Medulla oblongata (tissue), 1 donor: ENCODE measurements around the gene METAP1.
"Not testable (repeated sequence)": the region's sequence is repeated elsewhere in the genome, so short reads cannot be mapped to it uniquely, and the experiment has no call there.

Source experiments
- DNase-seq: peaks from one replicate; pipeline ENCODE4 v3.0.0-alpha.2; 2015; ENCODE audit errors: extremely low spot score

The METAP1 gene

GRCh38 chr4:98995183-98996055 is at the start of gene METAP1:
Gene METAP1 (plus strand): TSS chr4:98995721. CDS start chr4:98995754, 33 bp downstream.
- peak; percentile 96 for DNase-seq

- no peak for DNase-seq
Observed at GRCh38 chr4:98946359-98946758, 49.2 kb upstream of the METAP1 start.

GRCh38 chr4:98950925-98951324 is 44.6 kb upstream of the METAP1 start:
- no peak for DNase-seq

GRCh38 chr4:98951710-98952109 is 43.8 kb upstream of the METAP1 start:
- DNase-seq: no peak

- DNase-seq: no peak
Observed at GRCh38 chr4:98955229-98955628, 40.3 kb upstream of the METAP1 start.

- no peak for DNase-seq
Observed at GRCh38 chr4:98958065-98958464, 37.5 kb upstream of the METAP1 start.

- DNase-seq: no peak
Observed at GRCh38 chr4:98959411-98959810, 36.1 kb upstream of the METAP1 start.

- no peak for DNase-seq
Observed at GRCh38 chr4:98961770-98962169, 33.8 kb upstream of the METAP1 start.

GRCh38 chr4:98963538-98964433 is 31.7 kb upstream of the METAP1 start:
- DNase-seq: no peak

GRCh38 chr4:98966926-98967325 is 28.6 kb upstream of the METAP1 start:
- no peak for DNase-seq

- peak; percentile 6 for DNase-seq
Observed at GRCh38 chr4:98967786-98968329, 27.7 kb upstream of the METAP1 start.

- DNase-seq: no peak
Observed at GRCh38 chr4:98969878-98970785, 25.4 kb upstream of the METAP1 start.

GRCh38 chr4:98976716-98977115 is 18.8 kb upstream of the METAP1 start:
- DNase-seq: no peak

- DNase-seq: no peak
Observed at GRCh38 chr4:98977557-98977956, 18.0 kb upstream of the METAP1 start.

- no peak for DNase-seq
Observed at GRCh38 chr4:98987720-98988119, 7.8 kb upstream of the METAP1 start.

GRCh38 chr4:98992835-98993234 is 2.7 kb upstream of the METAP1 start:
- not testable (repeated sequence) for DNase-seq

- DNase-seq: no peak
Observed at GRCh38 chr4:98993419-98994071, 2.0 kb upstream of the METAP1 start.

- no peak for DNase-seq
Observed at GRCh38 chr4:98994474-98995182, 893 bp upstream of the METAP1 start.

GRCh38 chr4:98996056-98996764 is 689 bp downstream of the METAP1 start:
- peak; percentile 21 for DNase-seq

- DNase-seq: no peak
Observed at GRCh38 chr4:98996765-98997068, 1.2 kb downstream of the METAP1 start.
